ENCODE results near the gene SIAE.
A peak's percentile ranks its signal among the peaks of the same experiment; 100 is the strongest.
"Not testable (repeated sequence)": the region's sequence is repeated elsewhere in the genome, so short reads cannot be mapped to it uniquely, and the experiment has no call there.

The SIAE gene

GRCh38 chr11:124618863-124619262 is 54.7 kb downstream of the SIAE start:
- no peaks in the 10 kb centered on the region for H3K36me3 Mint-ChIP-seq
- H3K27me3 Mint-ChIP-seq = peaks cover 3% of the 10 kb centered on the region
- H3K27ac Mint-ChIP-seq = no peak overlapping the region
- H3K4me3 Mint-ChIP-seq = no peak overlapping the region
- peaks cover 8% of the 10 kb centered on the region for H3K4me1 Mint-ChIP-seq
- no peaks in the 10 kb centered on the region for H3K9me3 Mint-ChIP-seq

DNA sequence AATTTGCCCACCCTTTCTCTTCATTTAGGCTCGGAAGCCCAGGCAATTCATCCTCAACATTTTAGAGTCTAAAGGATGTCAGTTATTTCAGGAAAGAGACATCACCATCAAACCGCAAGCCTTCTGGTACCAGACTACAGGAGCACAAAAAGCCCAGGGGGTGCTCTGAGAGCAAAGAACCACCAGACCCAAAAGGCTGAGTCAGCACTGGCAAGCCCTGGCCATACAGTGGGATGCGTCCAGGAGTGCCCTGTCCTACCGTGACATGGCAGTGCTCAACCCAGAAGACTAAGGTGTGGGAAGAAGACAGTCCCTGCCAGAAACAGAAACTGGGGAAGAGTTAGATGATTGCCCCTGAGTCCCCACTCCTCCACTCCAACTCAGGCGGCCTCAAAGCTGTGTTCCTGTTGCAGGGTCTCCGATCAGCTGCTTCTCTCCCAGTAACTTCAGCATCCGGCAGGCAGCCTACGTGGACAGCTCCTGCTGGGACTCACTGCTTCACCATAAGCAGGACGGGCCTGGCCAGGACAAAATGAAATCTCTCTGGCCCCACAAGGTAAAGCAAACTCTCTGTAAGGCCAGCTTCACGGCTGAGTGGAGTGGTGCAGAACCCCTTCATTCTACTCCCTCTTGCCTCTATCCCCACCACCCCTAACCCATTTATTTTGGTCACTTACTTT is 60.8 kb downstream of the SIAE start:
- Mint-ChIP-seq H3K27ac (no peak overlapping the region), H3K36me3 (no peaks in the 10 kb centered on the region)

DNA sequence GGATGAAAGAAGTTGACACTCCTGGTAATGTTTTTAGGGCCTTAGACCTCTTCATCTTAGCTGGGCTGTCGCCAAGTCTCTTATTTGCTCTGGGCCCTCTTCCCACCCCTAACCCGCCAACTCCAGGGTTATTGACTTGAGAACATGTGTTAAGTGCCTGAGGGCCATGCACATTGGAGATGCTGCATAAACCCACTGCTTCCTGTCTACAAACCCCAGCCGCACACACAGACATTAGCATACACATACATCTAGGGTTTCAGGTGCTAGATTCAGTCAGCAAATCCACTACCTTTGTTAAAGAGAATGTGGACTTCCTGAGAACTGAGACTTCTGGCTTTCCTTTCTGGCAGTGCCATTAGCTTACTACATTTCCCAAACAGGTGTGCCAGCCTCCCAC is 61.5 kb downstream of the SIAE start:
- H3K36me3 Mint-ChIP-seq = no peaks in the 10 kb centered on the region
- H3K4me1 Mint-ChIP-seq = peaks cover 8% of the 10 kb centered on the region
- no peaks in the 10 kb centered on the region for H3K9me3 Mint-ChIP-seq
- no peak overlapping the region for H3K4me3 Mint-ChIP-seq
- H3K27ac Mint-ChIP-seq = peak overlapping the region; percentile 38
- no peaks in the 10 kb centered on the region for H3K27me3 Mint-ChIP-seq

More for the DNA sequence above, 60.8 kb downstream of the SIAE start:
- H3K9me3 Mint-ChIP-seq = no peaks in the 10 kb centered on the region
- H3K4me3 Mint-ChIP-seq = no peak overlapping the region
- peaks cover 8% of the 10 kb centered on the region for H3K4me1 Mint-ChIP-seq
- no peaks in the 10 kb centered on the region for H3K27me3 Mint-ChIP-seq

- H3K36me3 Mint-ChIP-seq = no peaks in the 10 kb centered on the region
- peaks cover 8% of the 10 kb centered on the region for H3K4me1 Mint-ChIP-seq
- H3K4me3 Mint-ChIP-seq = no peak within 1 kb of the TSS
- no peaks in the 10 kb centered on the region for H3K27me3 Mint-ChIP-seq
- no peaks in the 10 kb centered on the region for H3K9me3 Mint-ChIP-seq
- H3K27ac Mint-ChIP-seq = peak within 1 kb of the TSS; percentile 38
Observed at GRCh38 chr11:124611064-124611463, 62.5 kb downstream of the SIAE start, which contains the start of gene PANX3. PANX3 (plus strand) TSS chr11:124611428; CDS start chr11:124611557, 129 bp downstream.

DNA sequence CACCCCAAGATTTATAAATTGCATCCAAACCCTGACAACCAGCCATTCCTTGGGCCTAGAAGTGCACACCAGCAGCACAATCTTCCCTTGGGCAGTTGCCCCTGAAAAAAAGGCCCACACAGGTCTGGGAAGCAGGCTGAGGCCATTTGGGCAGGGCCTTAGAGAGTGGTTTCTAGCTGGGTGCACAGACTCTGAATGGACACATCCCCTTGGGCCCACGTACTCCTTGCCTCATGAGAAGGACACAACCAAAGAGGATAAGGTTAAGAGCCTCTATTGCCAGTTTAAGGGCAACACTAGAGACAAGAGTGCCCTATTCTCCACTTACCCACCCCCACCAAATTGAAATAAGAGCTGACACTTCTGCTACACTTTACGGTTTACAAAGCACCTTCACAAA is 63.2 kb downstream of the SIAE start:
- H3K4me1 Mint-ChIP-seq = peaks cover 8% of the 10 kb centered on the region
- H3K27ac Mint-ChIP-seq = no peak overlapping the region
- no peaks in the 10 kb centered on the region for H3K36me3 Mint-ChIP-seq
- no peaks in the 10 kb centered on the region for H3K9me3 Mint-ChIP-seq
- H3K27me3 Mint-ChIP-seq = no peaks in the 10 kb centered on the region
- H3K4me3 Mint-ChIP-seq = no peak overlapping the region

GRCh38 chr11:124608147-124608546 is 65.4 kb downstream of the SIAE start:
- H3K27me3 Mint-ChIP-seq = no peaks in the 10 kb centered on the region
- peaks cover 8% of the 10 kb centered on the region for H3K4me1 Mint-ChIP-seq
- H3K9me3 Mint-ChIP-seq = no peaks in the 10 kb centered on the region

GRCh38 chr11:124605719-124606118 is 67.8 kb downstream of the SIAE start:
- Mint-ChIP-seq H3K27me3 (peaks cover 7% of the 10 kb centered on the region), H3K9me3 (no peaks in the 10 kb centered on the region), H3K4me1 (no peaks in the 10 kb centered on the region), H3K4me3 (no peak overlapping the region), H3K27ac (no peak overlapping the region), H3K36me3 (no peaks in the 10 kb centered on the region)

More at GRCh38 chr11:124608147-124608546, 65.4 kb downstream of the SIAE start:
- Mint-ChIP-seq H3K4me3 (no peak overlapping the region), H3K36me3 (no peaks in the 10 kb centered on the region), H3K27ac (no peak overlapping the region)

- not testable (repeated sequence) for H3K27ac Mint-ChIP-seq, H3K9me3 Mint-ChIP-seq, H3K4me1 Mint-ChIP-seq, H3K36me3 Mint-ChIP-seq, H3K4me3 Mint-ChIP-seq
- H3K27me3 Mint-ChIP-seq = peaks cover 11% of the 10 kb centered on the region
Observed at GRCh38 chr11:124602723-124603122, 70.8 kb downstream of the SIAE start.

- Mint-ChIP-seq H3K36me3 (no peaks in the 10 kb centered on the region), H3K27me3 (peaks cover 11% of the 10 kb centered on the region), H3K9me3 (no peaks in the 10 kb centered on the region), H3K4me3 (no peak overlapping the region), H3K4me1 (no peaks in the 10 kb centered on the region), H3K27ac (no peak overlapping the region)
Observed at GRCh38 chr11:124602193-124602592, 71.3 kb downstream of the SIAE start.

DNA sequence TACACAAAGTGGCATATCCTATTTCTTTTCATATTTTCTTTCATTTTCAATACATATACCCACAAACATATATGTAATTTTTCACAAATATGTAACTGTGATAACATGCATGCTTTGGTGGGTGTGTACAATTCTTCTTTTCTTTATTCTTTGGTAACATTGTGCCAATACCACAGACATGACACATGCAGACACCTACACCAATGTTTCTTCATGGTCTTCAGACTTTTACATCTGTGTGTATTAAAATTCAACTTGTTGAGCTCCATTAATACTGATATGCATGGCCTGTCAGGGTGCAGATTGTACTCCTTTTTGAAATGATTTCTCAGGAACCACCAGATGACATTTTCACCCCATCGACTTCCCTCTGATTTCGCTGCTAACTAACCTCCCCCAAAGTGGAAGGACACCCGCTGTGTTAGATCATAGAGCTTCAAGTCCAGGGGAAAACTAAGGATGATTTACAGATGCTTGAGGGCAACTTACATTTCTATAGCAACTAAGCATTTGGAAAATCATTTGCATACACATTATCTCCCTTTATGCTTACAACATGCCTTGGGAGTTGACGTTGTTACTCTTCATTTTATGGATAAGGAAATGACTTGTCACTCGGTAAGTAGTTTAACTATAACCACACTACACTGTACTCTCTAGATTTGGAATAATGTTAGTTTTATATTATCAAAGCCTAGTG is 72.8 kb downstream of the SIAE start:
- Mint-ChIP-seq H3K4me3 (no peak overlapping the region), H3K27me3 (peaks cover 16% of the 10 kb centered on the region)

GRCh38 chr11:124597626-124598025 is 75.9 kb downstream of the SIAE start:
- Mint-ChIP-seq H3K27me3 (peaks cover 18% of the 10 kb centered on the region), H3K9me3 (no peaks in the 10 kb centered on the region)

More for the DNA sequence above, 72.8 kb downstream of the SIAE start:
- no peaks in the 10 kb centered on the region for H3K36me3 Mint-ChIP-seq
- no peak overlapping the region for H3K27ac Mint-ChIP-seq
- no peaks in the 10 kb centered on the region for H3K4me1 Mint-ChIP-seq
- no peaks in the 10 kb centered on the region for H3K9me3 Mint-ChIP-seq

DNA sequence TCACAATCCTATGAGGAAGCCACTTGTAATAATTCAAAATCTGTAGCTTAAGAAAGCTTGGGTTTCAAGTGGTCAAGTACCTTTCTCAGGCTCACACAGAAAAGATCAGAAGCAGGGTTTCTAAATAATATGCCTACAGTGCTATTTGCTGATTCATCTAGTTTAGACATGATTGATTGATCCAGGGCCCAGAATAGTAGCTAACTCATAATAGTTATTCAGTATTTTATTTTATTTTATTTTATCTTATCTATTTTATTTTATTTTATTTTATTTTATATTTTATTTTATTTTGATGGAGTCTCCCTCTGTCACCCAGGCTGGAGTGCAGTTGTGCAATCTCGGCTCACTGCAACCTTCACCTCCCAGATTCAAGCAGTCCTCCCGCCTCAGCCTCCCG is 78.2 kb downstream of the SIAE start:
- H3K27ac Mint-ChIP-seq = no peak overlapping the region
- peaks cover 10% of the 10 kb centered on the region for H3K27me3 Mint-ChIP-seq
- no peak overlapping the region for H3K4me3 Mint-ChIP-seq
- H3K9me3 Mint-ChIP-seq = no peaks in the 10 kb centered on the region
- H3K4me1 Mint-ChIP-seq = no peaks in the 10 kb centered on the region
- no peaks in the 10 kb centered on the region for H3K36me3 Mint-ChIP-seq

More at GRCh38 chr11:124597626-124598025, 75.9 kb downstream of the SIAE start:
- H3K4me3 Mint-ChIP-seq = no peak overlapping the region
- H3K27ac Mint-ChIP-seq = no peak overlapping the region
- no peaks in the 10 kb centered on the region for H3K4me1 Mint-ChIP-seq
- H3K36me3 Mint-ChIP-seq = no peaks in the 10 kb centered on the region

- Mint-ChIP-seq H3K4me3 (no peak overlapping the region), H3K4me1 (no peaks in the 10 kb centered on the region), H3K27me3 (peaks cover 14% of the 10 kb centered on the region), H3K36me3 (peaks cover 1% of the 10 kb centered on the region), H3K27ac (no peak overlapping the region), H3K9me3 (no peaks in the 10 kb centered on the region)
Observed at GRCh38 chr11:124592627-124593026, 80.9 kb downstream of the SIAE start.

DNA sequence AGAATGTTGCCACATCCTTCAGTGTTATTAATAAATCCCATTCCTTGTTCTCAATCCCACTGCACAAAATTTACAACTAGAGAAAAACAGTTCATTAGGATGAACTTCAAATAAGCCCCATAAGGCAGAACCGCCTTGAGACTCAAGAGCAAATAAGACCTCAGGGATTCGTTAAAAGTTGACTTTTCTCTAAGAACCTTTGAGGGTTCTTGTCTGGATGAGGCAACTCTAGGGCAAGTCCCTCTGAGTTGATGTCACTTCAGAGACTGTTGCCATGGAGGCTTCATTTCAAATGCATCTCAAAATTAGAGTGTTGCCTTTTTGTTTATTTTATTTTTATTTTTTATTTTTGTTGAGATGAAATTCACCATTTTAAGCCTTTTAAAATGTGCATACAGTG is 82.1 kb downstream of the SIAE start:
- Mint-ChIP-seq H3K4me1 (no peaks in the 10 kb centered on the region), H3K9me3 (no peaks in the 10 kb centered on the region), H3K4me3 (no peak overlapping the region), H3K27ac (no peak overlapping the region), H3K27me3 (peaks cover 19% of the 10 kb centered on the region), H3K36me3 (peaks cover 1% of the 10 kb centered on the region)

DNA sequence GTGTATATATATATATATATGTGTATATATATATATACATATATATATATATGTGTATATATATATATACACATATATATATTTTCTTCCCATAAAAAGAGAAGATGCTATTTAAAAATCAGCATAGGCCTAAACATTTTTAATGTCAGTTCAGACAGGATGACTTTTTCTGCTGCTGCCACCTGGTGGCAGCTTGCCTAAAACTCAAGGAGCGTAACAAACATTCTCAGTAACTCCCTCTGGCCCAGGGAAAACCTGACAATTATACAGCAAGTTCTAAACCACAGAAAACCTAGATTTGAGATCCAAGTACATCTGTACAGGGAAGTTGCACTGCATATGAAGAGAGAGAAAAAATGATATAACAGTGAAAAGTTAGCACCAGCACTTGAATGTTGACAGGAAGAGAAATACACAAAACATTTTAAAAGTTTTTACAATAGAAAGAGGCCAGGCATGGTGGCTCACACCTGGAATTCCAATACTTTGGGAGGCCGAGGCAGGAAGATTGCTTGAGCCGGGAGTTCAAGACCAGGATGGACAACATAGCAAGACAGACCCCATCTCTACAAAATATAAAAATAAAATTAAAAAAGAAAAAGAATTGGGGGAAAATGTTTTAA is 87.2 kb downstream of the SIAE start:
- Mint-ChIP-seq H3K36me3 (peaks cover 1% of the 10 kb centered on the region), H3K27me3 (peaks cover 15% of the 10 kb centered on the region), H3K27ac (peak overlapping the region; percentile 76), H3K4me3 (no peak overlapping the region), H3K4me1 (no peaks in the 10 kb centered on the region), H3K9me3 (no peaks in the 10 kb centered on the region)
